ENCODE results near the gene PIANP. TPM values are rescaled to one million over a fixed set of nuclear protein-coding genes. Genes with fewer than 3 reads are reported as not detected.

The PIANP gene
- total RNA-seq, 1 experiment from 2014 or later: 0.13 TPM

GRCh38 chr12:6644257-6644596 is 56.4 kb downstream of the PIANP start:
- no TSS peak for BruUV-seq (replicated peaks)
- Histone ChIP-seq H3K4me1 (ENCODE audit: control insufficient read depth, insufficient read depth, low read length) (no peaks in the 10 kb centered on the region), H3K36me3 (ENCODE audit: control insufficient read depth, insufficient read depth, low read length) (no peaks in the 10 kb centered on the region), H3K27ac (ENCODE audit: low read length) (no peak overlapping the region), H3K27me3 (ENCODE audit: control insufficient read depth, insufficient read depth, low read length) (no peaks in the 10 kb centered on the region), H3K9me3 (ENCODE audit: control insufficient read depth, insufficient read depth, low read depth, low read length) (peaks cover 3% of the 10 kb centered on the region; the same call in 1 of the 2 replicates), H3K4me3 (ENCODE audit: low read depth in 2 of 2, low read length in 2 of 2) (no peak overlapping the region)
- intact Hi-C loops (cut with micrococcal nuclease; ENCODE audit: unreplicated experiment): no loop called here
- ATAC-seq: no peak
- ChIA-PET CTCF (no interaction called here), POLR2A (no interaction called here)
- DNase-seq (ENCODE audit: low read depth, low spot score): no peak
- in situ Hi-C loops (cut with HindIII; ENCODE audit: low pct_unique_long_range_greater_than_20kb, low sequenced_read_pairs): no loop called here
- TF ChIP-seq REST (IDR thresholded peaks at IDR 0.05; ENCODE audit: insufficient read depth in 1 of 2, low read depth in 2 of 2, low read length in 1 of 2): no peak
- no peak for TF ChIP-seq SIN3A (IDR thresholded peaks at IDR 0.05; ENCODE audit: borderline replicate concordance, insufficient read depth, low read depth, low read length)
- no peak for TF ChIP-seq CTCF (IDR thresholded peaks at IDR 0.05)
- no peak for TF ChIP-seq TCF7L2 (IDR thresholded peaks at IDR 0.05; ENCODE audit: low read depth, low read length)
- TF ChIP-seq POLR2AphosphoS5 (IDR thresholded peaks at IDR 0.05; ENCODE audit: low read depth, low read length): no peak

Other genes with a start within 250 kb of the PIANP start
- gene TAPBPL, start 248.8 kb downstream of the PIANP start, total RNA-seq (2021; ENCODE audit: unreplicated experiment): 7.8 TPM
- 11.2 TPM for gene VAMP1, start 230.1 kb downstream of the PIANP start, total RNA-seq (2021; ENCODE audit: unreplicated experiment)
- 194 TPM for gene MRPL51, start 207.6 kb downstream of the PIANP start, total RNA-seq (2021; ENCODE audit: unreplicated experiment)
- gene NCAPD2, start 206.7 kb downstream of the PIANP start, total RNA-seq (2021; ENCODE audit: unreplicated experiment): 80.3 TPM
- gene GAPDH, start 166.3 kb downstream of the PIANP start, total RNA-seq (2021; ENCODE audit: unreplicated experiment): 2,912 TPM
- 0.36 TPM for gene IFFO1, start 144.8 kb downstream of the PIANP start, total RNA-seq (2021; ENCODE audit: unreplicated experiment)
- 90.3 TPM for gene NOP2, start 132.5 kb downstream of the PIANP start, total RNA-seq (2021; ENCODE audit: unreplicated experiment)
- gene CHD4, start 93.4 kb downstream of the PIANP start, total RNA-seq (2021; ENCODE audit: unreplicated experiment): 123 TPM
- not detected for gene LPAR5, start 64.9 kb downstream of the PIANP start, total RNA-seq (2021; ENCODE audit: unreplicated experiment)
- 0.54 TPM for gene ACRBP, start 53.4 kb downstream of the PIANP start, total RNA-seq (2021; ENCODE audit: unreplicated experiment)
- 11.4 TPM for gene ING4, start 37.7 kb downstream of the PIANP start, total RNA-seq (2021; ENCODE audit: unreplicated experiment)
- gene ZNF384, start 11.4 kb downstream of the PIANP start, total RNA-seq (2021; ENCODE audit: unreplicated experiment): 54.3 TPM
- 37.5 TPM for gene COPS7A, start 23.2 kb upstream of the PIANP start, total RNA-seq (2021; ENCODE audit: unreplicated experiment)
- 175 TPM for gene MLF2, start 52.3 kb upstream of the PIANP start, total RNA-seq (2021; ENCODE audit: unreplicated experiment)
- gene PTMS, start 65.5 kb upstream of the PIANP start, total RNA-seq (2021; ENCODE audit: unreplicated experiment): 395 TPM
- gene LAG3, start 71.7 kb upstream of the PIANP start, total RNA-seq (2021; ENCODE audit: unreplicated experiment): 2.7 TPM
- 0.23 TPM for gene CD4, start 88.7 kb upstream of the PIANP start, total RNA-seq (2021; ENCODE audit: unreplicated experiment)
- gene GPR162, start 121.0 kb upstream of the PIANP start, total RNA-seq (2021; ENCODE audit: unreplicated experiment): 1.3 TPM
- 11.0 TPM for gene P3H3, start 127.6 kb upstream of the PIANP start, total RNA-seq (2021; ENCODE audit: unreplicated experiment)
- gene GNB3, start 140.1 kb upstream of the PIANP start, total RNA-seq (2021; ENCODE audit: unreplicated experiment): 0.21 TPM
- gene CDCA3, start 150.5 kb upstream of the PIANP start, total RNA-seq (2021; ENCODE audit: unreplicated experiment): 59.0 TPM
- 104 TPM for gene USP5, start 151.3 kb upstream of the PIANP start, total RNA-seq (2021; ENCODE audit: unreplicated experiment)
- gene TPI1, start 166.7 kb upstream of the PIANP start, total RNA-seq (2021; ENCODE audit: unreplicated experiment): 693 TPM
- gene SPSB2, start 172.5 kb upstream of the PIANP start, total RNA-seq (2021; ENCODE audit: unreplicated experiment): 11.6 TPM
- 6.5 TPM for gene LRRC23, start 204.0 kb upstream of the PIANP start, total RNA-seq (2021; ENCODE audit: unreplicated experiment)
- 33.5 TPM for gene ENO2, start 213.8 kb upstream of the PIANP start, total RNA-seq (2021; ENCODE audit: unreplicated experiment)
- gene ATN1, start 227.1 kb upstream of the PIANP start, total RNA-seq (2021; ENCODE audit: unreplicated experiment): 82.3 TPM
- gene RNU7-1, start 243.0 kb upstream of the PIANP start, total RNA-seq (2021; ENCODE audit: unreplicated experiment): not detected
- 126 TPM for gene C12orf57, start 243.2 kb upstream of the PIANP start, total RNA-seq (2021; ENCODE audit: unreplicated experiment)

Data from Panc1 (cell line).